ENCODE results near the gene DEFB121.

The DEFB121 gene

DNA sequence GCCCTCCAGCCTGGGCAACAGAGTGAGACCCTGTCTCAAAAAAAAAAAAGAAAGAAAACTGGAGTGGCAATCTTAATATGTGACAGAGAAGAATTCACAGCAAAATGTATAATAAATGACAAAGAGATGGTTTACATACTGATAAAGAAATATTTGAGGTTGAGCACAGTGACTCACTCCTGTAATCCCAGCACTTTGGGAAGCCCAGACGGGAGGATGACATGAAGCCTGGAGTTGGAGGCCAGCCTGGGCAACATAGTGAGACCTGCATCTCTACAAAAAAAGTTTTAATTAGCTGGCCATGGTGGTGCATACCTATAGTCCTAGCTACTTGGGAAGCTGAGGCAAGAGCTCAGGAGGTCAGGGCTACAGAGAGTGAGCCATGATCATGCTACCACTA is 50.0 kb downstream of the DEFB121 start:
- no peak for DNase-seq
